22Rv1 (cell line): ENCODE data around the gene CGNL1.

Experiments used
- CTCF ChIP-seq: fragments of 450-650 bp; IDR thresholded peaks from 2 replicates; pipeline ENCODE4 v1.5.1; 2017; ENCODE audit warnings: mild to moderate bottlenecking
- ZFX ChIP-seq: fragments of 450-650 bp; IDR thresholded peaks from 2 replicates; pipeline ENCODE4 v1.6.1; 2017; ENCODE audit warnings: antibody characterized with exemption, borderline replicate concordance

- no peak for TF ChIP-seq CTCF
- no peak for TF ChIP-seq ZFX
Observed at GRCh38 chr15:57391537-57391936, 15.2 kb downstream of the CGNL1 start.
